Esophagus (tissue), 2 donors: ENCODE measurements around the gene CST11. TPM values are rescaled to one million over a fixed set of nuclear protein-coding genes. Genes with fewer than 3 reads are reported as not detected.

ENCODE experiments used
- H3K27ac ChIP-seq, 2 donors: one replicate each; pipeline ENCODE4 v1.5.1; 2013; ENCODE audit warnings: low read depth in 2 of 2, mild to moderate bottlenecking in 2 of 2, inconsistent platforms in 1 of 2, low read length in 1 of 2, moderate library complexity in 1 of 2
- H3K27me3 ChIP-seq, 2 donors: one replicate each; pipeline ENCODE4 v1.6.1; 2013; ENCODE audit warnings: low read length in 2 of 2, control low read depth in 1 of 2, mild to moderate bottlenecking in 1 of 2; ENCODE audit not compliant: insufficient read depth in 2 of 2, control insufficient read depth in 1 of 2
- H3K36me3 ChIP-seq, 2 donors: one replicate each; pipeline ENCODE4 v1.6.1; 2013; ENCODE audit warnings: low read length in 1 of 2; ENCODE audit not compliant: control insufficient read depth in 2 of 2, insufficient read depth in 2 of 2
- H3K4me1 ChIP-seq, 2 donors: one replicate each; pipeline ENCODE4 v1.6.1; 2013; ENCODE audit warnings: low read length in 1 of 2; ENCODE audit not compliant: control insufficient read depth in 2 of 2, insufficient read depth in 2 of 2
- H3K4me3 ChIP-seq, 2 donors: one replicate each; pipeline ENCODE4 v1.5.1; 2013; ENCODE audit warnings: low read length in 2 of 2, mild to moderate bottlenecking in 2 of 2, low read depth in 1 of 2, moderate library complexity in 1 of 2
- H3K9me3 ChIP-seq, 2 donors: one replicate each; pipeline ENCODE4 v1.6.1; 2013; ENCODE audit warnings: mild to moderate bottlenecking in 2 of 2, low read depth in 1 of 2, low read length in 1 of 2, moderate library complexity in 1 of 2; ENCODE audit not compliant: control insufficient read depth in 2 of 2, insufficient read depth in 1 of 2
- WGBS, 2 donors: extraction: QIAGEN DNeasy Blood & Tissue Kit; methylation state at CpG; one replicate each; pipeline ENCODE4 v1.1.7; 2013; 5-methylcytosine and 5-hydroxymethylcytosine counted together
- polyA plus RNA-seq, 2 donors: library from polyadenylated mRNA; stranded (reverse); fragments of 200-250 nt; gene quantifications; one replicate each; pipeline ENCODE4 v1.2.3, GENCODE V29; 2013
- donor health status: healthy with polysubstance abuse.
- donor health status: Bipolar disorder and iron deficiency.

CST11 gene
- polyA plus RNA-seq, 2 donors, result 0.12 to 0.26 TPM

GRCh38 chr20:23446505-23446904 is 6.2 kb downstream of the CST11 start:
- Histone ChIP-seq H3K27me3 (no peaks in the 10 kb centered on the region), H3K4me1 (peaks cover 0 to 1% of the 10 kb centered on the region in 2 donors), H3K4me3 (no peak overlapping the region), H3K27ac (no peak overlapping the region), H3K9me3 (peaks cover 0 to 2% of the 10 kb centered on the region in 2 donors), H3K36me3 (no peaks in the 10 kb centered on the region)
- 72 to 74% methylated on average over 8 of the region's 8 CpGs for WGBS, 2 donors

GRCh38 chr20:23445596-23446217 is 7.0 kb downstream of the CST11 start:
- no peak overlapping the region for H3K27ac ChIP-seq
- H3K36me3 ChIP-seq, result no peaks in the 10 kb centered on the region
- H3K4me1 ChIP-seq, result peaks cover 0 to 1% of the 10 kb centered on the region in 2 donors
- H3K9me3 ChIP-seq, result no peaks in the 10 kb centered on the region
- no peaks in the 10 kb centered on the region for H3K27me3 ChIP-seq
- no peak overlapping the region for H3K4me3 ChIP-seq
- WGBS, 2 donors, result 88 to 89% methylated on average over 7 of the region's 7 CpGs

DNA sequence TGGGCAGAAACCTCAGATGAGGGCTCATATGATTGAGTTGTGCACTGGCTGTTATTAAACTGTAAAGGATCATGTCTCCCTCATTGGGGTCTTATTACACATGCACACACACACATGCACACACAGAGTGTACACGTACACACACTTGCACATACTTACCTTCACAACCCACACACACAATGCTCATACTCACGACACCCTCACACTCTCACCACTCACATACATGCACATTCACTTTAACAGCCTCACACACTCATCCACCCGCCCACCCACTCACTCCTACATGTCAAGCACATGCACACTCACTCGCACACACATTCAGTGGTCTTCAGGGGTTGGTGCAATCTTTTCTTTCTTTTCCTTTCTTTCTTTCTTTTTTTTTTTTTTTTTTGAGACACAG is 7.8 kb downstream of the CST11 start:
- H3K4me1 ChIP-seq, result peaks cover 0 to 1% of the 10 kb centered on the region in 2 donors
- no peak overlapping the region for H3K27ac ChIP-seq
- no peaks in the 10 kb centered on the region for H3K27me3 ChIP-seq
- H3K4me3 ChIP-seq, result no peak overlapping the region
- WGBS, 2 donors, result 85 to 87% methylated on average over 4 of the region's 4 CpGs
- no peaks in the 10 kb centered on the region for H3K9me3 ChIP-seq
- no peaks in the 10 kb centered on the region for H3K36me3 ChIP-seq

DNA sequence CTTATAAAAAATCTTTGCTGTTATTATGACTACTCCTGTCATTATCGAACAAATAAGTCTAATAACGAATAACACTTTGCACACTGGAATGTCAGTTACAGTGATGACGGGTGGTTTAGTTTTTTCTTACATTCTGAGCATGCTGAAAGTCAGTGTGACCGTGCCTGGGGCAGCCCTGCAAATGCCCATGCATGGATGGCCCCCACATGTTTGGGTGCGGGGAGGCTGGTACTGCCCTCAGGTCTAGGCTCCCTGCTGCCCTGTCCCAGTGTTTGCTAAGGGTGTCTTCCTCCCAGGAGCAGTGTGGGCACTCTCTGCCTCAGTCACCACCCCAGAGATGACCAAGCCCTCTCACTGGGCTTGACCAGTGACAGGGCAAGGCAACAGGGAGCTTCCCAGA is 10.2 kb downstream of the CST11 start:
- no peaks in the 10 kb centered on the region for H3K9me3 ChIP-seq
- H3K27me3 ChIP-seq, result no peaks in the 10 kb centered on the region
- no peaks in the 10 kb centered on the region for H3K4me1 ChIP-seq
- no peak overlapping the region for H3K27ac ChIP-seq
- WGBS, 2 donors, result 80 to 87% methylated on average over 5 of the region's 5 CpGs
- H3K4me3 ChIP-seq, result no peak overlapping the region
- H3K36me3 ChIP-seq, result no peaks in the 10 kb centered on the region

- H3K4me3 ChIP-seq, result no peak overlapping the region
- no peak overlapping the region for H3K27ac ChIP-seq
- WGBS, 2 donors, result 14 to 18% methylated on average over 8 of the region's 8 CpGs
- H3K9me3 ChIP-seq, result no peaks in the 10 kb centered on the region
- H3K27me3 ChIP-seq, result no peaks in the 10 kb centered on the region
- no peaks in the 10 kb centered on the region for H3K36me3 ChIP-seq
- no peaks in the 10 kb centered on the region for H3K4me1 ChIP-seq
These were observed 10.8 kb downstream of the CST11 start for GRCh38 chr20:23441850-23442313.

- 86 to 88% methylated on average over 2 of the region's 2 CpGs for WGBS, 2 donors
- Histone ChIP-seq H3K9me3 (peaks cover 0 to 2% of the 10 kb centered on the region in 2 donors), H3K36me3 (no peaks in the 10 kb centered on the region), H3K4me3 (no peak overlapping the region), H3K27ac (no peak overlapping the region), H3K27me3 (no peaks in the 10 kb centered on the region), H3K4me1 (no peaks in the 10 kb centered on the region)
These were observed 12.7 kb downstream of the CST11 start for GRCh38 chr20:23440004-23440403.

DNA sequence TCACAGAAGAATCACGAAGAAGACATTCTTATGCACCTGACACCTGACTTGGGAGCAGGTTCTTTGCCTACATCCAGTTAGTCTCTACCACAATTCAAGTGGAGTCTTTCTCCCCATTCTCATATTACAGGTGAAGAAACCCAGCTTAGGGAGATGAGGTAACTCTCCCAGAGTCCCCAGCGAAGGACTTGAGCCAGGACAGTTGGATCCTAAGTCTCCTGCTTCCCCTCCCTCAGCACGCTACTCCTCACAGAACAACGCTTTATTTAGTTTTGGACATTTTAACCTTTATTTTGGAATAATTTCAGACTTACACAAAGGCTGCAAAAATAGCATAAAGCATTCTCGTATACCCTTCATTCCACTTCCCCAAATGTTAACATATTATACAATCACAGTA is 14.0 kb downstream of the CST11 start:
- H3K27ac ChIP-seq, result no peak overlapping the region
- peaks cover 0 to 6% of the 10 kb centered on the region in 2 donors for H3K9me3 ChIP-seq
- no peaks in the 10 kb centered on the region for H3K4me1 ChIP-seq
- H3K27me3 ChIP-seq, result no peaks in the 10 kb centered on the region
- 81 to 87% methylated on average over 5 of the region's 5 CpGs for WGBS, 2 donors
- no peaks in the 10 kb centered on the region for H3K36me3 ChIP-seq
- no peak overlapping the region for H3K4me3 ChIP-seq

- peaks cover 0 to 6% of the 10 kb centered on the region in 2 donors for H3K9me3 ChIP-seq
- H3K4me3 ChIP-seq, result no peak overlapping the region
- no peak overlapping the region for H3K27ac ChIP-seq
- WGBS, 2 donors, result 88 to 89% methylated on average over 9 of the region's 9 CpGs
- H3K36me3 ChIP-seq, result no peaks in the 10 kb centered on the region
- H3K4me1 ChIP-seq, result no peaks in the 10 kb centered on the region
- no peaks in the 10 kb centered on the region for H3K27me3 ChIP-seq
These were observed 15.4 kb downstream of the CST11 start for GRCh38 chr20:23437126-23437899.

DNA sequence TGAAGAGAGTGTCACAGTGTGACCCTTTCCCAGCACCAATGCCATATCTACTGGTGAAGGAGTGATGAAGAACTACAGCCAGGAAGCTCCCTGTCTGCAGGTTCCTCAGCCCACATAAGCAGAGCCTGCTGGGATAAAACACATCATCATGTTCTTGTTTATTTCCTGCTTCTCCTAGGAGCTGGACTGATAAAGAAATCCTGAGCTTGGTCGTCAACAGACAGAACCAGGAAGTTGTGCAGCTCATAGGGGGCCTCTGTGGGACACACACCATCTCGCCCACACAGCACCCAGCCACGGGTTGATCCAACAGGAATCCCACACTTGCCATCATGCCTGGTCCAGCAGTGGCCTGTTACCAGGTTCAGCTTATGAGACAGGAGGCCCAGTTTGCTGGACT is 16.0 kb downstream of the CST11 start:
- H3K36me3 ChIP-seq, result no peaks in the 10 kb centered on the region
- no peak overlapping the region for H3K4me3 ChIP-seq
- no peaks in the 10 kb centered on the region for H3K4me1 ChIP-seq
- no peaks in the 10 kb centered on the region for H3K27me3 ChIP-seq
- no peak overlapping the region for H3K27ac ChIP-seq
- peaks cover 0 to 6% of the 10 kb centered on the region in 2 donors for H3K9me3 ChIP-seq
- WGBS, 2 donors, result 62% methylated on average over 3 of the region's 3 CpGs
